Measurements from ENCODE around the gene PHYHIPL. TPM values are rescaled to one million over a fixed set of nuclear protein-coding genes. Genes with fewer than 3 reads are reported as not detected.

PHYHIPL gene
- total and polyA plus RNA-seq, 2 of the 4 experiments (the other 2 are of a cell fraction), result not detected

GRCh38 chr10:59155556-59155955, 20.9 kb upstream of the PHYHIPL start:
- Histone ChIP-seq H3K23ac (ENCODE audit: low read depth, low read length) (no peak overlapping the region), H2BK15ac (ENCODE audit: low read depth, low read length) (no peak overlapping the region), H3K27me3 (ENCODE audit: control insufficient read depth, insufficient read depth, low read length) (no peaks in the 10 kb centered on the region), H3K4me3 (ENCODE audit: insufficient read depth, low read depth, low read length) (no peak overlapping the region), H3K27ac (ENCODE audit: insufficient read depth, low read length) (no peak overlapping the region), H3K18ac (ENCODE audit: low read depth, low read length) (no peak overlapping the region), H2AK5ac (ENCODE audit: low read depth, low read length) (no peak overlapping the region), H3K9me3 (ENCODE audit: control insufficient read depth, insufficient read depth, low read length) (no peaks in the 10 kb centered on the region), H3K4me2 (ENCODE audit: low read depth, low read length) (no peak overlapping the region), H3K4me1 (ENCODE audit: control insufficient read depth, insufficient read depth, low read length) (no peaks in the 10 kb centered on the region), H2AK9ac (replicated peaks; ENCODE audit: low read depth, low read length, poor library complexity) (no peak overlapping the region), H3K79me1 (ENCODE audit: low read depth in 1 of 2, low read length in 2 of 2) (no peaks in the 10 kb centered on the region), H3K36me3 (ENCODE audit: control insufficient read depth, insufficient read depth, low read length) (no peaks in the 10 kb centered on the region), H4K5ac (ENCODE audit: low read depth, low read length) (no peak overlapping the region), H3K4ac (ENCODE audit: low read depth, low read length) (no peak overlapping the region), H2BK120ac (ENCODE audit: low read depth, low read length) (no peak overlapping the region), H3K9ac (ENCODE audit: low read depth, low read length) (no peak overlapping the region), H2BK5ac (ENCODE audit: low read depth, low read length, poor library complexity, severe bottlenecking) (no peak overlapping the region), H3K56ac (ENCODE audit: extremely low read depth, insufficient read depth, low read length) (no peak overlapping the region), H4K20me1 (ENCODE audit: insufficient read depth, low read length) (no peaks in the 10 kb centered on the region), H3K9me1 (ENCODE audit: insufficient read depth, low read length) (no peaks in the 10 kb centered on the region), H3K14ac (replicated peaks; ENCODE audit: low read depth, low read length) (no peak overlapping the region), H2BK20ac (ENCODE audit: low read depth, low read length) (no peak overlapping the region), H2AFZ (replicated peaks; ENCODE audit: low read length, poor library complexity) (no peak overlapping the region), H4K8ac (ENCODE audit: low read depth in 2 of 2, low read length in 2 of 2) (no peak overlapping the region), H4K91ac (ENCODE audit: insufficient read depth, low read depth, low read length) (no peak overlapping the region)
- in situ Hi-C loops (cut with MboI; ENCODE audit: low sequenced_read_pairs), result no loop called here
- DNase-seq, result no peak
- ChIA-PET CTCF (no interaction called here), POLR2A (ENCODE audit: unreplicated experiment) (no interaction called here)
- WGBS, 2 experiments (ENCODE audit: extremely low coverage in 2 of 2, insufficient read length in 1 of 2), result no CpG with 5 or more reads among the region's 2 CpGs
- dilution Hi-C loops (cut with HindIII; ENCODE audit: low sequenced_read_pairs, unreplicated experiment), result no loop called here
- intact Hi-C loops (cut with micrococcal nuclease), result no loop called here
- no TSS peak for BruUV-seq (replicated peaks)
- TF ChIP-seq, protein P1, sequence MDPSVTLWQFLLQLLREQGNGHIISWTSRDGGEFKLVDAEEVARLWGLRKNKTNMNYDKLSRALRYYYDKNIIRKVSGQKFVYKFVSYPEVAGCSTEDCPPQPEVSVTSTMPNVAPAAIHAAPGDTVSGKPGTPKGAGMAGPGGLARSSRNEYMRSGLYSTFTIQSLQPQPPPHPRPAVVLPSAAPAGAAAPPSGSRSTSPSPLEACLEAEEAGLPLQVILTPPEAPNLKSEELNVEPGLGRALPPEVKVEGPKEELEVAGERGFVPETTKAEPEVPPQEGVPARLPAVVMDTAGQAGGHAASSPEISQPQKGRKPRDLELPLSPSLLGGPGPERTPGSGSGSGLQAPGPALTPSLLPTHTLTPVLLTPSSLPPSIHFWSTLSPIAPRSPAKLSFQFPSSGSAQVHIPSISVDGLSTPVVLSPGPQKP (IDR thresholded peaks at IDR 0.05; ENCODE audit: borderline replicate concordance, low read depth, low read length), result no peak
- TF ChIP-seq USF2 (IDR thresholded peaks at IDR 0.05; ENCODE audit: low read depth, low read length) (no peak), POLR2A (IDR thresholded peaks at IDR 0.05; ENCODE audit: low read depth, low read length) (no peak), MXI1 (IDR thresholded peaks at IDR 0.05; ENCODE audit: borderline replicate concordance, low read depth, low read length) (no peak), MAZ (IDR thresholded peaks at IDR 0.05; ENCODE audit: borderline replicate concordance, low read depth, low read length) (no peak), CTCF (conservative IDR thresholded peaks at IDR 0.05; ENCODE audit: low read depth, low read length) (no peak), CEBPB (IDR thresholded peaks at IDR 0.05; ENCODE audit: low read depth, low read length) (no peak), RCOR1 (IDR thresholded peaks at IDR 0.05; ENCODE audit: insufficient replicate concordance, low read length) (no peak), RAD21 (IDR thresholded peaks at IDR 0.05; ENCODE audit: low read length) (no peak), NFE2L2 (IDR thresholded peaks at IDR 0.05; ENCODE audit: low read depth, low read length) (no peak)
- no peak for ATAC-seq (ENCODE audit: low read depth)
